Neuronal stem cell (in vitro differentiated cells): ENCODE data around the gene RTN4RL2.
A peak's percentile ranks its signal among the peaks of the same experiment; 100 is the strongest.

Source experiments
- DNase-seq: peaks from one replicate; pipeline ENCODE4 v3.0.0-alpha.2; 2013; ENCODE audit warnings: low spot score
- H2AFZ ChIP-seq: one replicate; pipeline ENCODE4 v1.6.1; 2013; ENCODE audit warnings: mild to moderate bottlenecking, low read length, inconsistent platforms
- H2AK5ac ChIP-seq: 2 replicates; pipeline ENCODE4 v1.6.1; 2013; ENCODE audit warnings: low read depth, mild to moderate bottlenecking, inconsistent platforms, low read length, moderate library complexity, mixed read lengths
- H2BK120ac ChIP-seq: 2 replicates; pipeline ENCODE4 v1.6.1; 2013; ENCODE audit warnings: low read depth, mild to moderate bottlenecking, inconsistent platforms, low read length, moderate library complexity, mixed read lengths
- H2BK12ac ChIP-seq: one replicate; pipeline ENCODE4 v1.6.1; 2013; ENCODE audit warnings: low read length, inconsistent platforms
- H2BK15ac ChIP-seq: 2 replicates; pipeline ENCODE4 v1.6.1; 2013; ENCODE audit warnings: mild to moderate bottlenecking, low read length, inconsistent platforms, mixed read lengths
- H2BK5ac ChIP-seq: one replicate; pipeline ENCODE4 v1.6.1; 2013; ENCODE audit warnings: inconsistent platforms, mild to moderate bottlenecking, low read length, moderate library complexity
- H3K14ac ChIP-seq: one replicate; pipeline ENCODE4 v1.6.1; 2013; ENCODE audit warnings: low read length, inconsistent platforms
- H3K18ac ChIP-seq: 2 replicates; pipeline ENCODE4 v1.6.1; 2013; ENCODE audit warnings: low read length, inconsistent platforms
- H3K23ac ChIP-seq: 2 replicates; pipeline ENCODE4 v1.6.1; 2013; ENCODE audit warnings: low read depth, mild to moderate bottlenecking, mixed read lengths, low read length, inconsistent platforms; ENCODE audit not compliant: poor library complexity
- H3K27ac ChIP-seq: replicated peaks from 3 replicates; pipeline ENCODE4 v1.5.1; 2013; ENCODE audit warnings: low read length, inconsistent platforms
- H3K27me3 ChIP-seq, 3 experiments: 2 replicates each; pipeline ENCODE4 v1.6.1; 2013; ENCODE audit warnings: low read length in 3 of 3, mild to moderate bottlenecking in 2 of 3, inconsistent platforms in 1 of 3, low read depth in 1 of 3, mixed read lengths in 1 of 3, moderate library complexity in 1 of 3; ENCODE audit not compliant: control insufficient read depth in 3 of 3, insufficient read depth in 3 of 3
- H3K36me3 ChIP-seq, 2 donors: replicated peaks in 1 of 2; 2 replicates each; pipeline ENCODE4 v1.6.1; 2013; ENCODE audit warnings: low read length in 2 of 2; ENCODE audit not compliant: control insufficient read depth in 2 of 2, insufficient read depth in 2 of 2
- H3K4ac ChIP-seq: 2 replicates; pipeline ENCODE4 v1.6.1; 2013; ENCODE audit warnings: inconsistent platforms, mild to moderate bottlenecking, low read length, moderate library complexity
- H3K4me1 ChIP-seq, 2 donors: 1 replicate in 1 of 2; 2 replicates in 1 of 2; pipeline ENCODE4 v1.6.1; 2013; ENCODE audit warnings: low read length in 2 of 2, low read depth in 1 of 2; ENCODE audit not compliant: control insufficient read depth in 2 of 2, insufficient read depth in 1 of 2
- H3K4me2 ChIP-seq: one replicate; pipeline ENCODE4 v1.6.1; 2013; ENCODE audit warnings: mild to moderate bottlenecking, low read length, inconsistent platforms; ENCODE audit not compliant: insufficient read depth, poor library complexity, severe bottlenecking
- H3K4me3 ChIP-seq, 2 donors: 2 replicates each; pipeline ENCODE4 v1.5.1; 2013; ENCODE audit warnings: low read length in 2 of 2, mild to moderate bottlenecking in 2 of 2, inconsistent platforms in 1 of 2, moderate library complexity in 1 of 2
- H3K79me1 ChIP-seq: one replicate; pipeline ENCODE4 v1.6.1; 2013; ENCODE audit warnings: low read depth, mild to moderate bottlenecking, inconsistent platforms, low read length, moderate library complexity
- H3K9ac ChIP-seq: one replicate; pipeline ENCODE4 v1.6.1; 2013; ENCODE audit warnings: mild to moderate bottlenecking, low read depth, low read length, inconsistent platforms; ENCODE audit not compliant: poor library complexity
- H3K9me3 ChIP-seq, 2 donors: replicated peaks in 1 of 2; 2 replicates each; pipeline versions ENCODE3 to v1.6.1; 2013; ENCODE audit warnings: low read length in 2 of 2, mild to moderate bottlenecking in 2 of 2, inconsistent platforms in 1 of 2, low read depth in 1 of 2, mixed read lengths in 1 of 2, moderate library complexity in 1 of 2; ENCODE audit not compliant: control insufficient read depth in 2 of 2, insufficient read depth in 1 of 2
- H4K8ac ChIP-seq: one replicate; pipeline ENCODE4 v1.6.1; 2013; ENCODE audit warnings: low read depth, mild to moderate bottlenecking, inconsistent platforms, low read length, moderate library complexity
- H4K91ac ChIP-seq: one replicate; pipeline ENCODE4 v1.6.1; 2013; ENCODE audit warnings: low read length, low read depth, mild to moderate bottlenecking, inconsistent platforms; ENCODE audit not compliant: poor library complexity
- WGBS, 2 donors: extraction: QIAGEN DNeasy Blood & Tissue Kit; methylation state at CpG; one replicate each; pipeline ENCODE4 v1.1.7; 2013; ENCODE audit warnings: missing lambda C conversion rate in 2 of 2, mixed read lengths in 1 of 2; ENCODE audit not compliant: insufficient read length in 2 of 2, insufficient replicate concordance in 1 of 2; ENCODE audit errors: extremely low coverage in 2 of 2; 5-methylcytosine and 5-hydroxymethylcytosine counted together

Gene RTN4RL2

DNA sequence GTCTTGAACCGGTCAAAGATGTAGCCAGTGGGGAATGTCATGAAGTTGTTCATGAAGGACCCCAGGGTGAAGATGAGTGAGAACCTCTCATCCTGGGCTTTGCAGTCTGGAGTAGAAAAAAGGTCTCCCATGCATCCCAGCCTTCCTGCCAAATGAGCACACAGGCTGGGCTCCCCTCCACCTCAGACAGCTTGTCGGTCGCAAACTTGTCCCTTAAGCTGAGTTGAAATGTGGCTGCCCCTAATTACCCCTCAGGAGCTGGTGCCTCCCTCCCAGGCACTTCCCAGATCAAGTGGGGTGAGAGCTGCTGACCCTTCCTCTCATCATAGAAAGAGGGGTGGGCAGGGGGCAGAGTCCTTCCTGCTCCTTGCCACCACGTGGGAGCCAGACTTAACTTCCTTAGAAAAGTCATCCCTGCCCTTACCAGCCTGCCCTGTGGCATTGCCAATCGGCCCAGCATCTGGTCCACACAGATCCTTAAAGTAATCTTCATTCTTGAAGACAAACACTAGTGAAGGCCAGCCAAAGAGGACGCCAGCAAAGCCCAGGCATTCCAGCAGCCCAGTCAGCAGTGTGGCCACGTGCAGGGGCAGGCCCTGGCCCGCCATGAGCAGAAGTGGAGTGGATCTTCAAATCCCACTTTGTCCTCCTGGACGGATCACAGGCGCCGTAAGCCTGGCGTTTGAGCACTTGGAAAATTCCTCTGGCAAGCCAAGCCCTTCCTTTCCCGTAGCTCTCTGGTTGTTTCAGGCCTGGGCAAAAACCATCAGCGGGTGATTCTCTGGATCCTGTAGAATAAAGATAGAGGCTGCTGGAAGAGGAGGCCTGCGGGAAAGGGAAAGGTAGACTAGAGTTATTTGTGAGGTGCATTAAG lies 34.5 kb upstream of the RTN4RL2 start:
- Histone ChIP-seq H2BK15ac (no peak overlapping the region), H4K91ac (no peak overlapping the region), H3K4me1 (peaks cover 9 to 10% of the 10 kb centered on the region in 2 donors), H3K27ac (no peak overlapping the region), H3K9me3 (no peaks in the 10 kb centered on the region), H3K27me3 (peaks cover 0 to 4% (median 0%) of the 10 kb centered on the region in 3 experiments), H2AK5ac (peak overlapping the region; percentile 26), H2AFZ (no peak overlapping the region), H3K4me2 (no peak overlapping the region), H3K36me3 (peaks cover 2 to 31% of the 10 kb centered on the region in 2 donors), H3K4ac (no peak overlapping the region), H3K23ac (no peak overlapping the region), H4K8ac (no peak overlapping the region), H3K14ac (no peak overlapping the region), H3K79me1 (no peaks in the 10 kb centered on the region), H2BK5ac (no peak overlapping the region), H2BK12ac (no peak overlapping the region), H3K4me3 (peak overlapping the region in 1 of 2 donors; percentile 55), H3K18ac (no peak overlapping the region), H3K9ac (peak overlapping the region; percentile 14), H2BK120ac (no peak overlapping the region)
- no CpG with 5 or more reads among the region's 15 CpGs for WGBS, 2 donors
- no peak for DNase-seq

DNA sequence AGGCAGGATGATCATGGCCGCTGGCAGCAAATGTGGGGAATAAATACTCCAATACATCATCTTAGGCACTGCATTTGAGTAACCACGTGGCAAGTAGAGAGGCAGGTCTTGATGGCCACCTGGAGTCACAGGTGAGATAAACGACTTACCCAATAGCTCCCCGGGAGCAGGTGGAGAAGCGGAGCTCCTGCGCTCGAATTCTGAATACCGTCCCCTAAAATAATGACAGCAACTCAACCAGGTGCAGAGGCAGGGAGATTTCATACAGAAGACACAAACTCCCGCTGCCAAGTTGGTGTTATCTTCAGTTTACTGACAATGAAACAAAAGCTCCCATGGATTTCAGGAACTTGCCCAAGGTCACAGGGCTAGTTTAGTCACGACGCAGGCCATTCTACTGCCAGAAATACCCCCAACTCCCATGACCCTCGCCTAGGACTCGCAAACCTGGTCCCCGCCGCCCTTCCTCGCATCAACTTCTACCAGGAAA lies 33.8 kb upstream of the RTN4RL2 start:
- Histone ChIP-seq H4K8ac (no peak overlapping the region), H2AK5ac (no peak overlapping the region), H3K9ac (peak overlapping the region; percentile 47), H4K91ac (no peak overlapping the region), H3K23ac (no peak overlapping the region), H3K18ac (peak overlapping the region; percentile 93), H3K4me3 (peak overlapping the region; percentile 55 to 78), H3K27ac (no peak overlapping the region), H2BK5ac (no peak overlapping the region), H2BK120ac (no peak overlapping the region), H3K9me3 (no peaks in the 10 kb centered on the region), H2BK15ac (no peak overlapping the region), H3K4me2 (peak overlapping the region; percentile 85), H3K36me3 (peaks cover 2 to 27% of the 10 kb centered on the region in 2 donors), H2BK12ac (no peak overlapping the region), H3K4me1 (peaks cover 9 to 10% of the 10 kb centered on the region in 2 donors), H3K4ac (no peak overlapping the region), H2AFZ (peak overlapping the region; percentile 98), H3K79me1 (no peaks in the 10 kb centered on the region), H3K14ac (peak overlapping the region; percentile 17), H3K27me3 (peaks cover 0 to 4% (median 0%) of the 10 kb centered on the region in 3 experiments)
- no CpG with 5 or more reads among the region's 16 CpGs for WGBS, 2 donors
- no peak for DNase-seq

DNA sequence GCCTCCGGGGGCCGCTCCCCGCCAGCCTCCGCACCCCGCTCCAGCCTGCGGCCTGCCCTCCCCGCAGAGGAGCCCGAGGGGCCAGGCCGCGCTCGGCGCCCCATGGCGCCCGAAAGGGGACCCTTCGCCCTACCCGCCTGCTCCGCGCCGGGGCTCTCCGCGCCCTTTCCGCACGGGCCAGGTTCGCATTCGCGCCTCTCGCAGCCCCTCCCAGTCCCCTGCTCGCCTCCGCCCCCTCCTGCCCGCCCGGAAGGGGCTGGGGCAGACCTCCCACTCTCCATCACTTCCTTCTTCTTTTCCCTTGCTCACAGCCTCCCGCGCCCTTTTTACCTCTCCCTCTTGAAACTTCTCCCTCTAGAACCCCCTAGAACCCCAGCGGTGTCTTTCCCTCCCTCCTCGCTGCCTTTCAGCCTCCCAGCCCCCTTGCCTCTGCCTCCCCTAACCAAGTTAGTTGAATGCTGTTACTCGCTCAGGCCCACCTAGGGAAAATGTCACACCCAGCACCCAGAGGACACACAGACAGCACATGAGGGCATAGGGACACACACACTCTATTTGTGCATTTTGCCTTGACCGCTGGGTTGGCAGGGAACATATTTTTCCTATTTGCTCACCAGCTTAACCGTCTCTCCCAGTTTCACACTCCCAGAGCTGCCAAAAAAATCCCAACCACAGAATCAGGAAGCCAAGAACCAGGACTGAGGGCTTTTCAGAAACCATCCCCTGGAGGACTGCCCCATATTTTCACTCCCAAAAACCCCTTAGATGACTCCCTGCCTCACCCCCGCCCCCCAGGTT lies 33.2 kb upstream of the RTN4RL2 start, which contains the start of gene SLC43A3:
SLC43A3 (minus strand) TSS at position 193 of the 798 bp plus-strand sequence. CDS start 949 bp downstream, outside the sequence.
- Histone ChIP-seq H3K14ac (peak within 1 kb of the TSS; percentile 17), H3K9me3 (no peaks in the 10 kb centered on the region), H3K4me1 (peaks cover 9 to 11% of the 10 kb centered on the region in 2 donors), H3K23ac (no peak within 1 kb of the TSS), H3K4me2 (peak within 1 kb of the TSS; percentile 85), H2AFZ (peak within 1 kb of the TSS; percentile 98), H2BK12ac (no peak within 1 kb of the TSS), H3K4ac (no peak within 1 kb of the TSS), H4K91ac (no peak within 1 kb of the TSS), H3K9ac (peak within 1 kb of the TSS; percentile 47), H3K27me3 (peaks cover 0 to 4% (median 0%) of the 10 kb centered on the region in 3 experiments), H2BK5ac (no peak within 1 kb of the TSS), H3K36me3 (peaks cover 2 to 27% of the 10 kb centered on the region in 2 donors), H3K4me3 (peak within 1 kb of the TSS; percentile 55 to 78), H2BK120ac (no peak within 1 kb of the TSS), H2BK15ac (no peak within 1 kb of the TSS), H2AK5ac (peak within 1 kb of the TSS; percentile 64), H3K79me1 (no peaks in the 10 kb centered on the region), H3K18ac (peak within 1 kb of the TSS; percentile 93), H4K8ac (peak within 1 kb of the TSS; percentile 88), H3K27ac (no peak within 1 kb of the TSS)
- DNase-seq, result peak; percentile 17
- no CpG with 5 or more reads among the region's 39 CpGs for WGBS, 2 donors
